CD8-positive, alpha-beta memory T cell (primary cell): ENCODE measurements around the gene DENND1A. TPM values are rescaled to one million over a fixed set of nuclear protein-coding genes. Genes with fewer than 3 reads are reported as not detected.
"Not testable (repeated sequence)": the region's sequence is repeated elsewhere in the genome, so short reads cannot be mapped to it uniquely, and the experiment has no call there.

Source experiments
- CTCF ChIA-PET: fragments of 350-600 bp; sonication (Branson Sonifier 250); formaldehyde crosslinking; loops from one replicate; lab custom pipeline; 2021; ENCODE audit warnings: antibody characterized with exemption; lab: Charles Lee
- POLR2A ChIA-PET: fragments of 350-600 bp; sonication (Branson Sonifier 250); formaldehyde crosslinking; loops from one replicate; lab custom pipeline; 2021; ENCODE audit warnings: antibody characterized with exemption; lab: Charles Lee
- DNase-seq, 5 donors: peaks; one replicate each; pipeline versions ENCODE4 v3.0.0 to v3.0.0-alpha.2; 2020 to 2022; ENCODE audit warnings: mixed read lengths in 1 of 5
- H3K27ac ChIP-seq: one replicate; pipeline ENCODE4 v1.7.0; 2013; ENCODE audit warnings: low read depth, mild to moderate bottlenecking, low read length, moderate library complexity
- H3K27me3 ChIP-seq: 2 replicates; pipeline ENCODE4 v1.7.0; 2013; ENCODE audit warnings: low read length, mild to moderate bottlenecking; ENCODE audit not compliant: insufficient read depth, poor library complexity, severe bottlenecking
- H3K36me3 ChIP-seq: 2 replicates; pipeline ENCODE4 v1.7.0; 2013; ENCODE audit warnings: mild to moderate bottlenecking, low read length, moderate library complexity; ENCODE audit not compliant: insufficient read depth
- H3K4me1 ChIP-seq: 2 replicates; pipeline ENCODE4 v1.7.0; 2013; ENCODE audit warnings: mild to moderate bottlenecking, low read length, moderate library complexity; ENCODE audit not compliant: insufficient read depth
- H3K4me3 ChIP-seq: 2 replicates; pipeline ENCODE4 v1.7.0; 2013; ENCODE audit warnings: mild to moderate bottlenecking, low read length
- H3K9me3 ChIP-seq: 2 replicates; pipeline ENCODE4 v1.7.0; 2013; ENCODE audit warnings: mild to moderate bottlenecking, low read length
- H3K27ac Mint-ChIP-seq, 8 donors: one replicate each; pipeline ENCODE4 v1.8.0; 2020 to 2021; ENCODE audit warnings: mixed read lengths in 8 of 8, mild to moderate bottlenecking in 6 of 8, inconsistent platforms in 3 of 8, moderate library complexity in 3 of 8
- H3K27me3 Mint-ChIP-seq, 2 donors: one replicate each; pipeline ENCODE4 v1.8.0; 2020 to 2021; ENCODE audit warnings: mixed read lengths in 2 of 2, mild to moderate bottlenecking in 1 of 2, moderate library complexity in 1 of 2
- H3K36me3 Mint-ChIP-seq, 3 donors: one replicate each; pipeline ENCODE4 v1.8.0; 2020 to 2021; ENCODE audit warnings: mixed read lengths in 3 of 3, inconsistent platforms in 1 of 3, mild to moderate bottlenecking in 1 of 3
- H3K4me1 Mint-ChIP-seq, 3 donors: one replicate each; pipeline ENCODE4 v1.8.0; 2020 to 2021; ENCODE audit warnings: mixed read lengths in 3 of 3, inconsistent platforms in 1 of 3, mild to moderate bottlenecking in 1 of 3
- H3K4me3 Mint-ChIP-seq, 7 donors: one replicate each; pipeline ENCODE4 v1.8.0; 2020 to 2021; ENCODE audit warnings: mixed read lengths in 7 of 7, mild to moderate bottlenecking in 6 of 7, moderate library complexity in 4 of 7, inconsistent platforms in 2 of 7
- H3K9me3 Mint-ChIP-seq, 5 donors: one replicate each; pipeline ENCODE4 v1.8.0; 2020 to 2022; ENCODE audit warnings: mixed read lengths in 5 of 5, mild to moderate bottlenecking in 3 of 5, moderate library complexity in 2 of 5, inconsistent platforms in 1 of 5
- polyA plus RNA-seq: library from polyadenylated mRNA; unstranded; fragments of 300-500 nt; fragmentation: Illumina TruSeq; gene quantifications from one replicate; pipeline ENCODE4 v1.2.3, GENCODE V29; 2021
- total RNA-seq, 2 experiments: library from RNA; stranded (reverse); gene quantifications; one replicate each; pipeline ENCODE4 v1.2.3, GENCODE V29; 2021

The DENND1A gene, protein sequence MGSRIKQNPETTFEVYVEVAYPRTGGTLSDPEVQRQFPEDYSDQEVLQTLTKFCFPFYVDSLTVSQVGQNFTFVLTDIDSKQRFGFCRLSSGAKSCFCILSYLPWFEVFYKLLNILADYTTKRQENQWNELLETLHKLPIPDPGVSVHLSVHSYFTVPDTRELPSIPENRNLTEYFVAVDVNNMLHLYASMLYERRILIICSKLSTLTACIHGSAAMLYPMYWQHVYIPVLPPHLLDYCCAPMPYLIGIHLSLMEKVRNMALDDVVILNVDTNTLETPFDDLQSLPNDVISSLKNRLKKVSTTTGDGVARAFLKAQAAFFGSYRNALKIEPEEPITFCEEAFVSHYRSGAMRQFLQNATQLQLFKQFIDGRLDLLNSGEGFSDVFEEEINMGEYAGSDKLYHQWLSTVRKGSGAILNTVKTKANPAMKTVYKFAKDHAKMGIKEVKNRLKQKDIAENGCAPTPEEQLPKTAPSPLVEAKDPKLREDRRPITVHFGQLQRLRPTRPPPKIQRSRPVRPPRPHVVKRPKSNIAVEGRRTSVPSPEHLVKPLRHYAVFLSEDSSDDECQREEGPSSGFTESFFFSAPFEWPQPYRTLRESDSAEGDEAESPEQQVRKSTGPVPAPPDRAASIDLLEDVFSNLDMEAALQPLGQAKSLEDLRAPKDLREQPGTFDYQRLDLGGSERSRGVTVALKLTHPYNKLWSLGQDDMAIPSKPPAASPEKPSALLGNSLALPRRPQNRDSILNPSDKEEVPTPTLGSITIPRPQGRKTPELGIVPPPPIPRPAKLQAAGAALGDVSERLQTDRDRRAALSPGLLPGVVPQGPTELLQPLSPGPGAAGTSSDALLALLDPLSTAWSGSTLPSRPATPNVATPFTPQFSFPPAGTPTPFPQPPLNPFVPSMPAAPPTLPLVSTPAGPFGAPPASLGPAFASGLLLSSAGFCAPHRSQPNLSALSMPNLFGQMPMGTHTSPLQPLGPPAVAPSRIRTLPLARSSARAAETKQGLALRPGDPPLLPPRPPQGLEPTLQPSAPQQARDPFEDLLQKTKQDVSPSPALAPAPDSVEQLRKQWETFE
- total RNA-seq (10 to 100 TPM; 15.0 to 15.1 TPM), polyA plus RNA-seq (7.2 TPM)

GRCh38 chr9:123929870-123930831 is at the start of gene DENND1A:
Gene DENND1A, minus strand, starts transcription at chr9:123930126. Its CDS starts 221 bp downstream, at chr9:123929905.
- Mint-ChIP-seq H3K4me1 (peaks cover 31 to 38% (median 35%) of the 10 kb centered on the region in 3 donors), H3K4me3 (peak within 1 kb of the TSS; percentile 83 to 94 (median 93)), H3K36me3 (peaks cover 0 to 6% (median 0%) of the 10 kb centered on the region in 3 donors), H3K27me3 (no peaks in the 10 kb centered on the region), H3K27ac (peak within 1 kb of the TSS; percentile 9 to 95 (median 78)), H3K9me3 (no peaks in the 10 kb centered on the region)
- H3K27ac ChIP-seq, result peak within 1 kb of the TSS; percentile 54
- H3K9me3 ChIP-seq, result no peaks in the 10 kb centered on the region
- peak; percentile 78 to 89 (median 81) for DNase-seq
- ChIA-PET CTCF (no interaction called here), POLR2A (no interaction called here)
- H3K4me3 ChIP-seq, result peak within 1 kb of the TSS; percentile 76
- H3K27me3 ChIP-seq, result no peaks in the 10 kb centered on the region
- H3K4me1 ChIP-seq, result peaks cover 25% of the 10 kb centered on the region
- no peaks in the 10 kb centered on the region for H3K36me3 ChIP-seq

GRCh38 chr9:123978981-123979380 is 49.1 kb upstream of the DENND1A start:
- H3K27ac ChIP-seq, result no peak overlapping the region
- H3K27me3 ChIP-seq, result no peaks in the 10 kb centered on the region
- ChIA-PET POLR2A (no interaction called here), CTCF (no interaction called here)
- no peak for DNase-seq
- H3K9me3 ChIP-seq, result no peaks in the 10 kb centered on the region
- H3K4me3 ChIP-seq, result no peak overlapping the region
- Mint-ChIP-seq H3K4me1 (no peaks in the 10 kb centered on the region), H3K27me3 (peaks cover 18 to 33% of the 10 kb centered on the region in 2 donors), H3K9me3 (no peaks in the 10 kb centered on the region), H3K27ac (no peak overlapping the region), H3K36me3 (no peaks in the 10 kb centered on the region), H3K4me3 (no peak overlapping the region)
- no peaks in the 10 kb centered on the region for H3K36me3 ChIP-seq
- no peaks in the 10 kb centered on the region for H3K4me1 ChIP-seq

- not testable (repeated sequence) for H3K36me3 Mint-ChIP-seq, H3K4me3 Mint-ChIP-seq, H3K36me3 ChIP-seq
Measured at GRCh38 chr9:123976579-123976978, 46.7 kb upstream of the DENND1A start.

GRCh38 chr9:123975871-123976270 is 45.9 kb upstream of the DENND1A start:
- Mint-ChIP-seq H3K27me3 (peaks cover 10 to 23% of the 10 kb centered on the region in 2 donors), H3K4me3 (no peak overlapping the region), H3K9me3 (no peaks in the 10 kb centered on the region), H3K36me3 (no peaks in the 10 kb centered on the region), H3K27ac (no peak overlapping the region), H3K4me1 (no peaks in the 10 kb centered on the region)
- DNase-seq, result no peak
- Histone ChIP-seq H3K36me3 (no peaks in the 10 kb centered on the region), H3K4me1 (no peaks in the 10 kb centered on the region), H3K27ac (no peak overlapping the region), H3K9me3 (no peaks in the 10 kb centered on the region), H3K4me3 (no peak overlapping the region), H3K27me3 (no peaks in the 10 kb centered on the region)
- ChIA-PET CTCF (interaction anchor here (0.8 kb wide), 1 partner anchor 12 kb away, joined by 3 read pairs; no protein-coding TSS in a partner anchor), POLR2A (no interaction called here)

More at GRCh38 chr9:123976579-123976978, 46.7 kb upstream of the DENND1A start:
- H3K27ac ChIP-seq, CTCF ChIA-PET, H3K27me3 ChIP-seq, H3K4me1 Mint-ChIP-seq, H3K4me3 ChIP-seq, H3K4me1 ChIP-seq, H3K9me3 Mint-ChIP-seq, POLR2A ChIA-PET, H3K9me3 ChIP-seq, DNase-seq, H3K27ac Mint-ChIP-seq: not testable (repeated sequence)
- H3K27me3 Mint-ChIP-seq, result peaks cover 10 to 29% of the 10 kb centered on the region in 2 donors

GRCh38 chr9:123974471-123974870 is 44.5 kb upstream of the DENND1A start:
- Histone ChIP-seq H3K27ac (no peak overlapping the region), H3K4me3 (no peak overlapping the region), H3K27me3 (no peaks in the 10 kb centered on the region), H3K36me3 (no peaks in the 10 kb centered on the region), H3K9me3 (no peaks in the 10 kb centered on the region), H3K4me1 (no peaks in the 10 kb centered on the region)
- Mint-ChIP-seq H3K4me3 (no peak overlapping the region), H3K36me3 (no peaks in the 10 kb centered on the region), H3K9me3 (no peaks in the 10 kb centered on the region), H3K27me3 (peaks cover 2 to 16% of the 10 kb centered on the region in 2 donors), H3K4me1 (no peaks in the 10 kb centered on the region), H3K27ac (no peak overlapping the region)
- CTCF ChIA-PET, result no interaction called here
- POLR2A ChIA-PET, result no interaction called here
- DNase-seq, result no peak

GRCh38 chr9:123973590-123974223 is 43.8 kb upstream of the DENND1A start:
- DNase-seq, result no peak
- Mint-ChIP-seq H3K4me3 (no peak overlapping the region), H3K4me1 (no peaks in the 10 kb centered on the region), H3K27me3 (peaks cover 3 to 14% of the 10 kb centered on the region in 2 donors), H3K36me3 (no peaks in the 10 kb centered on the region), H3K27ac (no peak overlapping the region), H3K9me3 (no peaks in the 10 kb centered on the region)
- no peaks in the 10 kb centered on the region for H3K27me3 ChIP-seq
- H3K27ac ChIP-seq, result no peak overlapping the region
- H3K4me1 ChIP-seq, result no peaks in the 10 kb centered on the region
- no peaks in the 10 kb centered on the region for H3K9me3 ChIP-seq
- POLR2A ChIA-PET, result no interaction called here
- no peak overlapping the region for H3K4me3 ChIP-seq
- no peaks in the 10 kb centered on the region for H3K36me3 ChIP-seq
- CTCF ChIA-PET, result no interaction called here

GRCh38 chr9:123972618-123973017 is 42.7 kb upstream of the DENND1A start:
- no peaks in the 10 kb centered on the region for H3K4me1 ChIP-seq
- H3K36me3 ChIP-seq, result no peaks in the 10 kb centered on the region
- DNase-seq, result no peak
- Mint-ChIP-seq H3K27me3 (peaks cover 6 to 23% of the 10 kb centered on the region in 2 donors), H3K4me1 (no peaks in the 10 kb centered on the region), H3K4me3 (no peak overlapping the region), H3K27ac (no peak overlapping the region), H3K36me3 (no peaks in the 10 kb centered on the region), H3K9me3 (no peaks in the 10 kb centered on the region)
- ChIA-PET CTCF (no interaction called here), POLR2A (no interaction called here)
- H3K9me3 ChIP-seq, result no peaks in the 10 kb centered on the region
- H3K4me3 ChIP-seq, result no peak overlapping the region
- H3K27ac ChIP-seq, result no peak overlapping the region
- no peaks in the 10 kb centered on the region for H3K27me3 ChIP-seq
